ENCODE data around the gene CADM2.

Gene CADM2

DNA sequence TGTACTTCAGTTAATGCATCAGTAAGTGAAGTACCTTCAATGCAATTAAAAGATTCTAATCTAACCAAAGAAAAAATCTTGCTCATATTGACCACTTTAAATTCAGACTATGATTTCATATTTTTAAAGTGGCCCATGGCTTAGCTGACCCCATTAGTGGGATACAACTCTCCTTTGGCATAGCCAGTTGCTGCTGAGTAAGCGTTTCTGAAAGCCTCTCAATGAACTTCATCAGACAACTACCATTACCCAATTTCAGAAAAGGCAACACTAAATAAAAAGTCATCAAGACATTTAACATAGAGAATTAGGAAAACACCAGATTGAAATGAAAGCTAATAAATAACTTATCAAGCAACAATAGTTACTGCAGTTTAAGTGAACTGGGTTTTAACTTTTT lies 27.0 kb downstream of the CADM2 start:
- DNase-seq = no peak

DNA sequence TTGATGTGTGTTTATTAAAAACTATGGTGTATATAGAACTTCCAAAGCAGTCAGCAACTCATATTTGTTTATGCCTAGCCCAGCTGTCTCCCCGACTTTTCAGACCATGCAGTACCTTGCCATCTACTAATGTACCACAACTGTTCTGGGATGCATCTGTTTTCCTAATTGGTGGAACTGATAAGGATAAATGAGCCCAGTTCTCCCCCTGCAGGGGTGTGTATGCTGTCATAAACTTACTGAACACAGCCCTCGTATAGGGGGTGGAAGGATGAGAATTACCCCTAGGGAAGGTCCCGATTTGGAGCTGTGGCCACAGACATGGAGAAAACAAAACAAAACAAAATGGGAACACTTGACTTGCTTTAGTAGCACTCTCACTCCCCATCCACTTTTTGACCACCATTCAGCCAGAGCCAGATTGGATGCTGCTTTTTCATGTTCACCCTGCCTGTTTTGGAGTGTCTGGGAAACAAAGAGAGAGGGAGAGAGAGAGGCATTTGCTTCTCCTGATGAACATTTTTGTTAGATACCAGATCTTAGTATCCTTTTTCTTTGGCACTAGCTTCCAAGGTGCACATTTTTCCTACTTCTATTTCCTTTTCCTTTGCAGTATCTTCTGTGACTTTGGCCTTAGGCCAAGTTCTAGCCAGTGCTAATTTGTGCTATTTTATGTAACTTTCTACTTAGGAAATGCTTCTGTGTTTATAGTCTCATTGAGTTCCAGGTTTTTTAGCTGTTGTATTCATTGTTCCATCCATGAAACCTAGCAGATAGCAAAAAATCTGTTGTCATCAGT lies 29.1 kb downstream of the CADM2 start:
- no peak for DNase-seq

DNA sequence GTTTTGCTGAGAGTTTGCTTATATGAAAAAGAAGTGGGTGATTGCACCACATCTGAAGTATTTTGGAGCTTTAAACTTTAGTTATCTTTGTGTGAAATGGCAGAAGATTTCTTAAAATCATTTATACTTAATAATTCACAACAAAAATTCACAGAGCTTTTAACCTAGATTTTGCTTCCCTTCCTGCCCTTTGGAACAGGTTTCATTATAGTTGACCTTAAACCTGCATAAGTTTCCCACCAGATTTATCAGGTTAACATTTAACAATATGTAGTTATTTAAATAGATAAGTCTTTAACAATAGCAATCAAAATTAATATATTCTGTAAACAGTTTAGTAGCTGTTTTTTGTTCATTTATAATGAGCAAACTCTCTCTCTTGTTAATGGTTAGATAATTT lies 30.3 kb downstream of the CADM2 start:
- no peak for DNase-seq

DNA sequence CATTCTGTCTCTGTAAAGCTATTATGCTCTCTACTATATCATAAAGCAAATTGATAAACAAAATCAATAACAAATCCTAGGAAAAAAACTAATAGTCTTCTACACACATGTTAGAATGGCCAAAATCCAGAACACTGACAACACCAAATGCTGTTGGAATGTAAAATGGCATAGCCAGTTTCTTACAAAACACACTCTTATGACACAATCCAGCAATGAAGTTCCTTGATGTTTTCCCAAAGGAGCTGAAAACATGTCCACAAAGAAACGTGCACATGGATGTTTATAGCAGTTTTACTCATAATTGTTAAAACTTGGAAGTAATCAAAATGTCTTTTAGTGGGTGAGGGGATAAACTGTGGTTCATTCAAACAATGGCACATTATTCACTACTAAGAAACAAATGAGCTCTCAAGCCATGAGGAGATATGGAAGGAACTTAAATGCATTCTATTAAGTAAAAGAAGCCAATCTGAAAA lies 32.7 kb downstream of the CADM2 start:
- no peak for DNase-seq

DNA sequence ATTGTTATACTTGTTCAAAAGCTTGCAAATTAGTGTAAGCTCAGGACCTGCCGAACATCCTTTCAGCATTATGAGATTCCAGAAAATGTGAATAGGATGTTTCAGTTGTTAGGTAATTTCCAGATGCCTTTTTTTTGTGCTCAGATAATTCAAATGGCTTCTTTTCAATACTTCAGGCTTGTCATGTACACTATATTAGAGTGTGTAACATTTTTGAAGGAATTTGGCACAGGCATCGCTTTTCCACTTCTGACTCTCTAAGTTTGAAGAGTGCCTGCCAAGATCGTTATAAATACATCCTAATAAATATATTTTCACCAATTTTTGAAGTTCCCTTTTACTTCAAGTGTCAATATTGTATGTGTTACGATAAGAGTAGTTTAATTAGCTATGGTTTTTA lies 35.2 kb downstream of the CADM2 start:
- DNase-seq = no peak

DNA sequence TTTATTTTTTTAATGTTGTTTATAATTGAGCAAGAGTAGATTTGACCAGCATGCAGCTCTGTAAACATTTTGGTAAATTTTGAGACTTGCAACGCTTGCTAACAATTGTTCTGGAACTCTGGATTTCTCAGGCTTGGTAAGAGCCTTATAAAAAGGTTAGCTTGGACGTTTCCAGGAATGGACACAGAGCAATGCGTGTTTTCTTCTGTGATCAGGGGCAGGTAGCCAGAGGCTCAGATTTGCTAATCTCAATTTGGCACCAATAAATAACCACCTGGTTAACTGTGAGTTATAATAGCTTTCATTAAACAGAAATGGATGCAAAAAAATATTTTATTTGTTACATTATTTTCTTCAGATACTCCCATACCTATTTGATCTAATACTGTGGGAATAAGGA lies 39.8 kb downstream of the CADM2 start:
- DNase-seq = no peak

DNA sequence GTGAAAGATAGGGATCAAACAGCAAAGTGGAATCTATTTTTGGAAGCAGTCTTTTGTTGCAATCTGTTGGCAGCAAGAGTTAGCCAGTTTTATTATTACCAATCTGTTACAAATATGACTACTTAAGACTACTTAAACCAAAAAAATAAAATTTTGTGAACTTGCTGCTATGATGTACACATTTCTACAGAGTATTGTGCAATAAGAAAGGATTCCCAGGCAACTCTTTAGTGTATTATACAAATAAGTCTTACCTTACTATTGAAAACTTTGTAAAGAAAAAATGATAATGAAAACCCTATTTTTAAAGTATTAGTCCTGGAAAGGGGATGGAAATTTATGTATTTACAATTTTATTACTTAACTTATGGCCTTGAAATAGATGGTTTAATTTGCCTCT lies 44.7 kb downstream of the CADM2 start:
- no peak for DNase-seq

DNA sequence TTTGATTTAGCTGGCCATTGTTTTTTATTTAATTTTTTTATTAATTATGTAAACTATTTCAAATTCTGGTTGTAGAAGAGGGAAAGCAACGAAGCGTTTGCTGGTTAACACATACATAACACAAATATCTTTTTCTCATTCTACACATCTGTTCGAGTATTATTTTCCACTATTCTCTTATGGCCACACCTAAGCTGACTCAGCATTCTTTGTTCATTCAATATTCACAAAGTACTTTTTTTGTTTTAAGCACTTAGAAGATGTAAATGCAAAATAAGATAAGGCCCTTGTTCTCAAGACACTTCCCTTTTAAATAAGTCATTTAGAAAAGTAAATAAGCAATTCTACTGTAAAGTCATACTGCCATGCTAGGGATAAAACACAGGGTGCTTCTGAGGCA lies 45.4 kb downstream of the CADM2 start:
- no peak for DNase-seq

DNA sequence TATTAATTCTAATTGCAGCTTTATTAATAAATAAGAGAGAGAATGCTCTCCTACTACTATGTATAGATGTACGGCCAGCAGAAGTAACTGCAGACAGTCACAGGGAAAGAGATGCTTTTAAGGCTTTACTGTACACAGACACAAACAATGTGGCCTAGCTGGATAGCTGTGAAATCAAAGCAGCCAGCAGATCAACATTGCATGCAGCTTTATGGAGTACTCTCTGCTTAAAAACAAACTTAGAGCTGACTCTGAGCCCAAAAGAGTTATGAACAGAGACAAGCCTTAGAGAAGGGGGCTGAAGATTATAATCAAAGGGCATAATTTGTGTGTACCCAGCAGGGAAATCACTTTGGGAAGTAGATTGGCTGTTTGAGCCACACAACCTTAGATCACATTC lies 47.2 kb downstream of the CADM2 start:
- no peak for DNase-seq

DNA sequence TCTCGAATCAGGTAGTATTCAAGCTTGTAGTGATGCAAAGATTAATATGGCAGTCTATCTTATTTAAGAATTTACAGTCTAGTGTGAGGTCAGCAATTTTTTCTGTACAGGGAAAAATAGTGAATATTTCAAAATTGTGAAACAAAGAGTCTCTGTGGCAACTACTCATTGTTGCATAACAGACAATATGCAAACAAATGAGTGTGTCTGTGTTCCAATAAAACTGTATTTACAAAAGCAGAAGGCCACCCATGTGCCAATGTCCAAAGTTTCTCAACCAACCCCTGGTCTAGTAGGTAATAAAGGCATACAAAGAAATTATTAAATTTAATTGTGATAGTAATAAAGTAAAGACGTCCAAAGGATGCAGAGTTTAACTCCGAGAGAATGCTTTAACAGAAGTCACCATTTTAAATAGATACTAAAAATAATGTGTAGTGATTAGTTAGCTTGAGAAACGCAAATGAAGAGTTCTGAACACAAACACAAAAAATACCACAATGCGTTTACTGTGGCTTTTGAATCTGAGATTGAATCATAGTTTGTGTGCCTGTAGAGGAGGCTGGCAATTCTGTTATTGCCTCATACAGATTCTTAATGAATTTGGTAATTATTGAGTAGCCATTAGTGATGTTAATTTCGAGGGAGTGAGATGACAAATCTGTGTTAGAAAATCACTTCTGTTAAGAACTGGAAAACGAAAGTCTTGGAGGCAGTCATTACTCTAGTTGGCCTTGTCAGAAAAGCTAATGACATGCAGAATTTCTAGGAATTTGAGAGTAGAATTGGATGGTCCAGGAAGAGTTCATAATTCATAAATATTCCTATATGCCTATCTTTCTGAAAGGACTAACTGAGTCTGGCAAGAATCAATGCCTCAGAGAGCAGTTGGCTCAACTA lies 48.7 kb downstream of the CADM2 start:
- DNase-seq = peak; percentile 16 to 60

DNA sequence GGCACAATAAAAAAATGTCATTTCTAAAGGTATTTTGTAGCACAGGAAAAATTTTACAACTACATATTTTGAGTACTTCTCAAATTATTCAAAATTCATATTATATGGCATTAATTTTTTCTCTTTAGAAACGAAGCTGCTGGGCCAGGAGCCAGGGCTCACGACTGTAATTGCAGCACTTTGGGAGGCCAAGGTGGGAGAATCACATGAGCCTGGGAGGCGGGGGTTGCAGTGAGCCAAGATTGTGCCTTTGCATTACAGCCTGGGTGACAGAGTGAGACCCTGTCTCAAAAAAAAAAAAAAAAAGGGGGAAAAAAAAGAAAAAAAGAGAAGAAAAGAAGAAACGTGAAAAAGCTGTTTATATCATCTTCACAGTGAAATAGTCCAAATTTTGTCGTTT lies 62.0 kb downstream of the CADM2 start:
- DNase-seq = no peak

DNA sequence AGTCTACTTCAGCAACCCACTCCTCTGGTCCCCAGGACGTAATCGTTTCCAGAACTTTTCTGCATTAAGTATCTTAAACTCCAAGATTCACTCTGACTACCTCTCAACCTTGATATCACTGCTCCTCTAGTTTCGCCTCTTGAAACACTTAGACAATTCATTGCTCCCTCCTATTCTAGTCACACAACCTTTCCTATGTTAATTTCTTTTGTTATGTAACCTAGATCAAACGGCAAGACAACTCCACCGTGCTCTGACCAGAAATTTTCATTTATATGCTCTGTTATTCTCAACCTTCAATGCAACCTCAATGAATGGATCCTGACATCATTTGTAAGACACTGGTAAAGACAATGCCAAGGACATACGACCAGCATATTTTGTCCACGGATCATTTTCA lies 71.3 kb downstream of the CADM2 start:
- DNase-seq = no peak

DNA sequence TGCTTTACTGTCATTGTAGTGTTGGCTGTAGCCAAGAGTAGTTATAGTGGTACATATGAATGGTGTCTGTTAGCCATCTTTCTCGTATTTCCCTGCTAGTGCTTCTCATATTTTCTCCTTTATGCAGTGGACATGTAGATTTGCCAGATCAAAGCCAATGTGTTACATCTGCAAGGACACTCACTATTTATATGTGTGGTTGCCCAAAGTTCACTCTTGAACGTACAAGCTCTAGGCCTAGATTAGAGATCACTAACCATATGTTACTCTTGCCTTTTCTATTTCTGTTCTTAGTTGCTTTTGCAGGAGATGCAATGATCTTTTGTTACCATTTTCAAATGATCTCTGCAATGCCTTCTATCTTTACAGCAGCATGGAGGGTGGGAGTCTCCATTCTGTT lies 78.4 kb downstream of the CADM2 start:
- DNase-seq = no peak

DNA sequence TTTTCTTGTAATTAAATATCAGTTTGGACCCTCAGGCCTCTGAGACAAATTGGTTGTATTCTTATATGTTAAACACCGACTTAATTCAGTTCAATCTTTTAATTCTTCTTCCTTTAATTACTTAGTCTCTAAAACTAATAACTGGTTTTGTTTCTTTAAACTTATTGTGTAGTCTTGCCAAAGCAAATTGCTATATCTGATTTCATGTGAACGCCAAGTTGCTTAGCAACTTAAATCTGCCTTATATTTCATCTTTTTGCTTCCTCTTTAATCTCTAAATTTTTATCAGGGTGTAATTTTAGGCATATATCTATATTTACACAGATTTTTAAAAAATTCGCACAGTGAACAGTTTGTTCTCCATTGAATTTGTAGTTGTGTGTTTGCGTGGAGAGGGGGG lies 82.2 kb downstream of the CADM2 start:
- DNase-seq = no peak

DNA sequence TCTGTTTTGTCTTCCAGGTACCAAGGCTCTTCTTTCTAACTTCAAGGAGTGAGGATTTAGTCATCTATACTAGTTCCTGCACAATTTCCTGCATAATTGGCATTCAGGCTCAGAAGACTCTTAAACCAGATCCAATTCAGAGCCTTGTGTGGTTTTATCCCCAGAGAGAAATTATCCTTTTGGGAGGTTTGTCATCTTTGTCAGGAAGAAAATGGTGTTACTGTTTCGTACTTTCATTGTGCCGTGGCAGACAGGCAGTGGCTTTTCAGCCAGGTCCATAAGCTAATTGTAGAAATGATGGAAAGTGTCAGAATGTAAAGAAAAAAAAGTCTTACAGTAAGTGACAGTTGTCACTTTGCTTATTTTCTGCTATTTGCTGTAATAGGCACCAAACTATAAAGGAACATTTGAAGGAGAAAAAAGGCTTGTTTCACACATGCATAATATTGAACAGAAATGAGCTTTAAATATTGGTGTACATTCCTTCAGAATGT lies 82.8 kb downstream of the CADM2 start:
- DNase-seq = no peak

DNA sequence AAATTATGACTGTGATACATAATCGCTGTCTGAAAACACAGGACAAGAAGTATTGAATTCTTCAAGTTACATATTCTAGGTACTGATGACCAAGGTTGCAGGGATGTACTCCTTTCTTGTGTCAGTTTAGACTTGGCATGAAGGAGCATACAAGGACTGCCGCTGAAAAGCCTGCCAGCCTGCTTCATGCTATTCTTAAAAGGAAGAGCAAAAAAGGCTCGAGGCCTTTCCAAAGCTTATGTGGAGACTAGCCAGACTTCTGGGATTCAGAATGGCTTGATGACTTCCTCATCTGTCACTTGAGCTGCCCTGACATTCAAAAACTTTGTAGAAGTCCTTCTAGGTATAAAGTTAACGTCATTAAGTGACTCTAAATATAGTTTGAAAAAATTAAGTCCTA lies 92.0 kb downstream of the CADM2 start:
- DNase-seq = no peak

DNA sequence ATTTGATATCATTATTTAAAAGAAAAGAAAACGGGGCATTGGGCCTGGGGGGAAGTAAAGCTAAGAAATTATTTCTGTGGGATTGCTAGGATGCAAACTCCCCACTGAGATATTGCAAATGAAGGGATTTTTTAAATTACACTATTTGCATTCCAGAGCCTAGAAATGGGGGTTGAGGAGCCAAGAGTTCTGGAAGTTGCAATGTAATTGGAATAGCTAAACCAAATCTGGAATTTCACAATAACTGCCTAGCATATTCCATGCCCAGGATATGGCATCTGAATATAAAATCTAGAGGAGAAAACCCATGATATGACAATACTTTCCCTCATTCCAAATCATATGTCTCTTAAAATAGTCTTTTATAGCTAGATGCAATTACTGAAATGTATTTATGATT lies 93.0 kb downstream of the CADM2 start:
- DNase-seq = no peak

DNA sequence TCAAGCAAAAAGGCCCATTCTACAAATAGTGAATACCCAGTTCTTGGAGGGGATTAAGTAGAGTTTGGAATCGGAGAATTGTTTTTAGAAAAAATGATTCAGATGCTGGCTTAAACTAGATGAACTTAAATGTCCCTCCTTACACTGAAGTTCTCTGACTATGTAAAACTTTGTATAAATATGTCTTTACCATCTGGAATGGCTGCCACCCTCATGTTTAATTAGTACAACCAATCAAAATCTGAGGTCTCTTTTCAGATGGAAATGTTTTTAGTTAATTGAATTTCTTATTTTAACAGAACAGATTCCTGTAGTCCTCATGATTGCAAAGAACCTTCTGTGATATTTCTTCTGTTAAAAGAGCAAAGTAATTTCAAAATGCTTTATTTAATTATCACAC lies 94.8 kb downstream of the CADM2 start:
- DNase-seq = no peak

DNA sequence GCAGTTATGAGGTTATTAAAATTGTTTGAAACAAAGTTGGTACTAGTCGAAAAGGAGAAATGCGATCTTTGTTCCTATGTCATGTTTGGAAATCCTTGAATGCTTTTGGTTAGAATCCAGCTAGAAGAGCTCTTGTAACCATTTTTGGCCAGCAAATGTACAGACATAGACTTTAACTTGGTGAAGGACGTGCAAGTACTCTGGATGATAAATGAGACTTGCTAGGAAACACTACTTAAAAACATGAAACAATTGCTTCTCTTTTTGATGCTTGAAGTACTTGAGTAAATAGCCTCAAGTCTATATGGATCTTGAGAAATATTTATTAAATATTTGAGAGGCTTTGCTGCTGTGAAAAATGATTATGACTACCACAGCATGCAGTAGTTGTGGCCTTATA lies 95.8 kb downstream of the CADM2 start:
- DNase-seq = no peak

DNA sequence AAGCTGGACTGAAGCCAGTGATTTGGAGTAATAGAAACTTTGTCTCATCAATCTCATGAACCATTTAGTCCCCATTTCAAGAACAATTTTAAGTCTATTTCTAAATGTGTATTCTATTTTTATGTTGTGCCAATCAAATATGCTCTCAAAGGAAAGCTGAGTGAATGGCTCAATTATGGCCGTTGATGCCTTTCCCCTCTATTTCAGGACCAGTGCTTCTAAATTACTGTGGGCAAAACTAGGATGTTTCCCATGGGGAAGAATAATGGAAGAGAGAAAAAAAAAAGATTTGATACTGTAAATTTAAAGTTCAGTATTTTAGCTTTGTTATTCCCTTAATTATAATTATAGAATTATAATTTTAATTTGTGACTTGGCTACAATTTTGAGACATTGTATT lies 110.1 kb downstream of the CADM2 start:
- no peak for DNase-seq

DNA sequence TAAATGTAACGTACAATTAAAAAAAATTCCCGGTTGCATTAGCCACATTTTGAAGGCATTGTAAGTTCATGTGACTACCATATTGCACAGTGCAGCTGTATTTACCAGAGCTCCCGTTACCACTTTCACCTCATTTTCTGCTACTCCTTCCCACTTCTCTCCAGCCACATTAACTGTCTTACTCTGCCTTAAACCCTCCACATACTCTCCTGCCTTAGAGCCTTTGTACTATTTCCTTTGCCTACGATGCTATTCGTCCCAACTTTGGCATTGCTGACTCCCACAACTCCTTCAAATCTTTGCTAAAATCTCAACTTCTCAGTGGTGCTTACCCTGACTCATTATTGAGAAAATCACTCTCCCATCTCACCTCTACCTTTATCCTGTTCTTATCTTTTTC lies 115.2 kb downstream of the CADM2 start:
- no peak for DNase-seq

DNA sequence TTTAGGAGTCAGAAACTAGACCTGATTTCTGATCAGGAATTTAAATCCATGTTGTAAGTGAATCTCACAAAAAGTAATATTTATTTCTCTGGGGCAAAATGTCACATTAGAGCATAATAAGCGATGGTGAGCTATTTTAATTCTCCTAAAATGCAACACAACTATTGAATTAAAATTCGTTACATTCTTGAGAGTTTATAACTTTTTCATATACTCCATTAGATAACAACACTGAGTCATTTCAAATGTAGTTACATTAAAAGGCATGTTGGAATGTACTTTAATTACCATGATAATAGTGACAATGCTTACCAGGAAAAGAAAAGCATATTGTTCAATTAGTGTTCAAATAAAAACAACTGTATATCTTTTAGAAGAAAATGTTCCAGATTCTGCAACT lies 116.9 kb downstream of the CADM2 start:
- DNase-seq = no peak

DNA sequence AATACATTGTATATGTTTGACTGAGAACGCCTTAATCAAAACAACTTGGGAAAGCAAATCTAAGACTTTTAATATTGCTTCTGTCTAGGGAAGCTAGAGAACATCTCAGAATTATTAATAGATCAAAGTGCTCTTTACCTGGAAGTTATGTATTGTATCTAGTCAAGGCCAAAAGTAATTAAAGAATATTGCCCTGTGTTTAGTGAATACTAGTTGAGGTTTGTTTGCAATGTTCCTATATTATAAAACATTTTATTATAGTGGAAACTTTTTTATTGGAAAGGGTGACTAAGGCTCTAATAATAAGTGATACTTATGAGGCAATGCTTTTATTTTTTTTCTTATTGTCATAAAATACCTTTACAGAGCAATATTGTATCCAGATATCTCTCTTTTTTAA lies 118.2 kb downstream of the CADM2 start:
- DNase-seq = no peak

All from inflammatory macrophage treated with lipopolysaccharide for 1 hour (primary cell).